ENCODE results near the gene MRPL50.

MRPL50 gene

GRCh38 chr9:101442736-101443135 is 44.3 kb upstream of the MRPL50 start:
- H4K91ac ChIP-seq (ENCODE audit: low read depth, low read length): no peak overlapping the region
- H3K14ac ChIP-seq (ENCODE audit: low read length): no peak overlapping the region
- no peak overlapping the region for H3K18ac ChIP-seq (ENCODE audit: low read length)
- no peak overlapping the region for H2BK120ac ChIP-seq (ENCODE audit: insufficient read depth, low read length, poor library complexity)
- H3K4me3 ChIP-seq (ENCODE audit: low read depth, low read length): no peak overlapping the region
- H3K27ac ChIP-seq (ENCODE audit: low read depth, low read length): no peak overlapping the region
- no peak overlapping the region for H3K9ac ChIP-seq (ENCODE audit: low read length)
- no peaks in the 10 kb centered on the region for H3K79me2 ChIP-seq (ENCODE audit: control insufficient read depth, insufficient read depth, low read length, poor library complexity)
- H2BK5ac ChIP-seq (ENCODE audit: low read depth, low read length, poor library complexity): no peak overlapping the region
- WGBS (ENCODE audit: extremely low coverage, insufficient coverage, insufficient read length): no CpG with 5 or more reads among the region's 3 CpGs
- H3K23ac ChIP-seq (ENCODE audit: low read length): no peak overlapping the region
- H4K8ac ChIP-seq (ENCODE audit: low read depth, low read length): no peak overlapping the region
- H3K27me3 ChIP-seq (ENCODE audit: insufficient read depth, low read length): no peaks in the 10 kb centered on the region
- peaks cover 2% of the 10 kb centered on the region for H3K9me3 ChIP-seq (ENCODE audit: insufficient read depth, low read depth, low read length)
- H3K4ac ChIP-seq (ENCODE audit: low read depth, low read length): no peak overlapping the region
- no peak overlapping the region for H2AFZ ChIP-seq (ENCODE audit: insufficient read depth, low read length, poor library complexity)
- no peak for DNase-seq
- no peak overlapping the region for H3K4me2 ChIP-seq (ENCODE audit: low read length)
- no peak overlapping the region for H2AK5ac ChIP-seq (ENCODE audit: low read length)
- no peaks in the 10 kb centered on the region for H3K79me1 ChIP-seq (ENCODE audit: low read length)
- no peak overlapping the region for H2BK12ac ChIP-seq (ENCODE audit: low read length)
- no peaks in the 10 kb centered on the region for H3K36me3 ChIP-seq (ENCODE audit: control insufficient read depth in 1 of 2, insufficient read depth in 2 of 2, low read length in 2 of 2)
- H4K12ac ChIP-seq (ENCODE audit: low read depth, low read length): no peak overlapping the region
- no peaks in the 10 kb centered on the region for H3K4me1 ChIP-seq (ENCODE audit: control insufficient read depth in 1 of 2, insufficient read depth in 2 of 2, low read length in 2 of 2)

GRCh38 chr9:101442318-101442717 is 43.9 kb upstream of the MRPL50 start:
- no peak overlapping the region for H2BK120ac ChIP-seq (ENCODE audit: insufficient read depth, low read length, poor library complexity)
- H4K12ac ChIP-seq (ENCODE audit: low read depth, low read length): no peak overlapping the region
- no peak overlapping the region for H2BK5ac ChIP-seq (ENCODE audit: low read depth, low read length, poor library complexity)
- H3K9ac ChIP-seq (ENCODE audit: low read length): no peak overlapping the region
- no peak overlapping the region for H4K8ac ChIP-seq (ENCODE audit: low read depth, low read length)
- H3K79me2 ChIP-seq (ENCODE audit: control insufficient read depth, insufficient read depth, low read length, poor library complexity): no peaks in the 10 kb centered on the region
- no peak overlapping the region for H3K18ac ChIP-seq (ENCODE audit: low read length)
- WGBS (ENCODE audit: extremely low coverage, insufficient coverage, insufficient read length): no CpG with 5 or more reads among the region's 3 CpGs
- no peaks in the 10 kb centered on the region for H3K79me1 ChIP-seq (ENCODE audit: low read length)
- H3K14ac ChIP-seq (ENCODE audit: low read length): no peak overlapping the region
- H2AFZ ChIP-seq (ENCODE audit: insufficient read depth, low read length, poor library complexity): no peak overlapping the region
- no peaks in the 10 kb centered on the region for H3K27me3 ChIP-seq (ENCODE audit: insufficient read depth, low read length)
- no peak for DNase-seq
- no peak overlapping the region for H2AK5ac ChIP-seq (ENCODE audit: low read length)
- no peak overlapping the region for H3K23ac ChIP-seq (ENCODE audit: low read length)
- H3K4me1 ChIP-seq (ENCODE audit: control insufficient read depth in 1 of 2, insufficient read depth in 2 of 2, low read length in 2 of 2): no peaks in the 10 kb centered on the region
- no peak overlapping the region for H3K4me2 ChIP-seq (ENCODE audit: low read length)
- no peaks in the 10 kb centered on the region for H3K36me3 ChIP-seq (ENCODE audit: control insufficient read depth in 1 of 2, insufficient read depth in 2 of 2, low read length in 2 of 2)
- H3K4ac ChIP-seq (ENCODE audit: low read depth, low read length): no peak overlapping the region
- H3K27ac ChIP-seq (ENCODE audit: low read depth, low read length): no peak overlapping the region
- H3K4me3 ChIP-seq (ENCODE audit: low read depth, low read length): no peak overlapping the region
- H3K9me3 ChIP-seq (ENCODE audit: insufficient read depth, low read depth, low read length): peaks cover 2% of the 10 kb centered on the region
- no peak overlapping the region for H4K91ac ChIP-seq (ENCODE audit: low read depth, low read length)
- H2BK12ac ChIP-seq (ENCODE audit: low read length): no peak overlapping the region

GRCh38 chr9:101440714-101441230 is 42.4 kb upstream of the MRPL50 start:
- Histone ChIP-seq H3K79me2 (ENCODE audit: control insufficient read depth, insufficient read depth, low read length, poor library complexity) (no peaks in the 10 kb centered on the region), H2BK5ac (ENCODE audit: low read depth, low read length, poor library complexity) (no peak overlapping the region), H3K4me2 (ENCODE audit: low read length) (no peak overlapping the region), H2BK120ac (ENCODE audit: insufficient read depth, low read length, poor library complexity) (no peak overlapping the region), H3K23ac (ENCODE audit: low read length) (no peak overlapping the region), H3K27me3 (ENCODE audit: insufficient read depth, low read length) (no peaks in the 10 kb centered on the region), H4K12ac (ENCODE audit: low read depth, low read length) (no peak overlapping the region), H3K9me3 (ENCODE audit: insufficient read depth, low read depth, low read length) (peaks cover 2% of the 10 kb centered on the region), H3K4me3 (ENCODE audit: low read depth, low read length) (no peak overlapping the region), H3K4me1 (ENCODE audit: control insufficient read depth in 1 of 2, insufficient read depth in 2 of 2, low read length in 2 of 2) (no peaks in the 10 kb centered on the region), H3K14ac (ENCODE audit: low read length) (no peak overlapping the region), H4K8ac (ENCODE audit: low read depth, low read length) (no peak overlapping the region), H4K91ac (ENCODE audit: low read depth, low read length) (no peak overlapping the region), H3K18ac (ENCODE audit: low read length) (no peak overlapping the region), H3K4ac (ENCODE audit: low read depth, low read length) (no peak overlapping the region), H2AK5ac (ENCODE audit: low read length) (no peak overlapping the region), H3K9ac (ENCODE audit: low read length) (no peak overlapping the region), H3K79me1 (ENCODE audit: low read length) (no peaks in the 10 kb centered on the region), H3K27ac (ENCODE audit: low read depth, low read length) (no peak overlapping the region), H3K36me3 (ENCODE audit: control insufficient read depth in 1 of 2, insufficient read depth in 2 of 2, low read length in 2 of 2) (no peaks in the 10 kb centered on the region), H2BK12ac (ENCODE audit: low read length) (no peak overlapping the region), H2AFZ (ENCODE audit: insufficient read depth, low read length, poor library complexity) (no peak overlapping the region)
- WGBS (ENCODE audit: extremely low coverage, insufficient coverage, insufficient read length): no CpG with 5 or more reads among the region's 3 CpGs
- DNase-seq: no peak

- H3K4me1 ChIP-seq (ENCODE audit: control insufficient read depth in 1 of 2, insufficient read depth in 2 of 2, low read length in 2 of 2): no peaks in the 10 kb centered on the region
- H3K79me1 ChIP-seq (ENCODE audit: low read length): no peaks in the 10 kb centered on the region
These were observed 40.1 kb upstream of the MRPL50 start for GRCh38 chr9:101438523-101438922.

More at GRCh38 chr9:101438523-101438922, 40.1 kb upstream of the MRPL50 start:
- H2AK5ac ChIP-seq (ENCODE audit: low read length): no peak overlapping the region
- no peak overlapping the region for H3K14ac ChIP-seq (ENCODE audit: low read length)
- H4K91ac ChIP-seq (ENCODE audit: low read depth, low read length): no peak overlapping the region
- no peak overlapping the region for H3K27ac ChIP-seq (ENCODE audit: low read depth, low read length)
- DNase-seq: no peak
- H2AFZ ChIP-seq (ENCODE audit: insufficient read depth, low read length, poor library complexity): no peak overlapping the region
- H3K27me3 ChIP-seq (ENCODE audit: insufficient read depth, low read length): no peaks in the 10 kb centered on the region
- no peak overlapping the region for H2BK5ac ChIP-seq (ENCODE audit: low read depth, low read length, poor library complexity)
- H2BK120ac ChIP-seq (ENCODE audit: insufficient read depth, low read length, poor library complexity): no peak overlapping the region
- no peak overlapping the region for H3K4ac ChIP-seq (ENCODE audit: low read depth, low read length)
- no peak overlapping the region for H3K4me2 ChIP-seq (ENCODE audit: low read length)
- H3K9ac ChIP-seq (ENCODE audit: low read length): no peak overlapping the region
- H3K36me3 ChIP-seq (ENCODE audit: control insufficient read depth in 1 of 2, insufficient read depth in 2 of 2, low read length in 2 of 2): no peaks in the 10 kb centered on the region
- H2BK12ac ChIP-seq (ENCODE audit: low read length): no peak overlapping the region
- no peak overlapping the region for H4K8ac ChIP-seq (ENCODE audit: low read depth, low read length)
- H3K9me3 ChIP-seq (ENCODE audit: insufficient read depth, low read depth, low read length): peaks cover 2% of the 10 kb centered on the region
- no peak overlapping the region for H4K12ac ChIP-seq (ENCODE audit: low read depth, low read length)
- no peak overlapping the region for H3K23ac ChIP-seq (ENCODE audit: low read length)
- no peak overlapping the region for H3K18ac ChIP-seq (ENCODE audit: low read length)
- H3K4me3 ChIP-seq (ENCODE audit: low read depth, low read length): no peak overlapping the region
- H3K79me2 ChIP-seq (ENCODE audit: control insufficient read depth, insufficient read depth, low read length, poor library complexity): no peaks in the 10 kb centered on the region
- no CpG with 5 or more reads among the region's 3 CpGs for WGBS (ENCODE audit: extremely low coverage, insufficient coverage, insufficient read length)

All from trophoblast cell (in vitro differentiated cells and primary cell).